ENCODE measurements around the gene UPK2.

Gene UPK2

GRCh38 chr11:118914178-118914918, 41.8 kb upstream of the UPK2 start:
- no peak for TF ChIP-seq CTCF (IDR thresholded peaks at IDR 0.05; ENCODE audit: low read depth, low read length)

DNA sequence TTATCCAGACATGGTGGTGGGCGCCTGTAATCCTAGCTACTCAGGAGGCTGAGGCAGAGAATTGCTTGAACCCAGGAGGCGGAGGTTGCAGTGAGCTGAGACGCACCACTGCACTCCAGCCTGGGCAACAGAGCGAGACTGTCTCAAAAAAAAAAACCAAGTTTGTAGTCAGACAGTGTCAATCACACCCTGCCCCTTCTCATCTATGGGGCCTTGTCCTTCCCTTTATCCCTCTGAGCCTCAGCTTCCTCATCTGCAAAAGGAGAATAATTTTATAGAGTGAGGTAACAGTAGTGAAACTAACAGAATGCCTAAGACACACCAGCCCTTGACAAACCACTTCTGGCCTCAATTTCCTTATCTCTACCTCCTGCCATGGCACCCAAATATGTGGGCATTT, 41.1 kb upstream of the UPK2 start:
- H3K4me3 ChIP-seq (ENCODE audit: low read depth, low read length): no peak overlapping the region
- no peaks in the 10 kb centered on the region for H3K9me3 ChIP-seq (ENCODE audit: severe bottlenecking)
- no peaks in the 10 kb centered on the region for H3K27me3 ChIP-seq (ENCODE audit: insufficient read depth, low read depth, severe bottlenecking)
- no peak for TF ChIP-seq CTCF (IDR thresholded peaks at IDR 0.05; ENCODE audit: low read depth, low read length)
- H3K36me3 ChIP-seq: no peaks in the 10 kb centered on the region
- DNase-seq: no peak
- H3K27ac ChIP-seq: peak overlapping the region; percentile 44; the same call in 1 of the 2 replicates

More at GRCh38 chr11:118914178-118914918, 41.8 kb upstream of the UPK2 start:
- Histone ChIP-seq H3K4me3 (ENCODE audit: low read depth, low read length) (no peak overlapping the region), H3K27me3 (ENCODE audit: insufficient read depth, low read depth, severe bottlenecking) (no peaks in the 10 kb centered on the region), H3K9me3 (ENCODE audit: severe bottlenecking) (no peaks in the 10 kb centered on the region), H3K36me3 (no peaks in the 10 kb centered on the region), H3K27ac (no peak overlapping the region)
- DNase-seq: no peak

DNA sequence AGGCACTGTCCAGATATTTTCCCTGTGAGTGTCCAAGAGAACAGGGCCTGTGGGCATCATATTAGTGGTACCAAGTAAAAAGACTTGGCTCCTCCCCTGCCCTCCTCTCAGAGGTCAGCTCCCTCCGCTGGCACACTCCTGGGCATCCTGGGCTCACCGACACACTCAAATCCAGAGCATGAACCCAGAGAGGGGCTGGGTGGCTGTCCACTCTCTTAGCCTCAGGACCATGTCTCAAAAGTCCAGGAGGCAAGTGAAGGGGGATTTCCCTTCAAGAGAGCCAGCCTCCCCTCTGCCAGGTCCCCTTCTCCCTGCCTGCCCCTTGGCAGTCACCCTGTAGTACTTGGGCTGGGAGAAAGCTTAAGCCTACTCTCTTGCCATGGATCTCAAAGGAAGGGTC, 40.7 kb upstream of the UPK2 start:
- Histone ChIP-seq H3K9me3 (ENCODE audit: severe bottlenecking) (no peaks in the 10 kb centered on the region), H3K36me3 (no peaks in the 10 kb centered on the region), H3K4me3 (ENCODE audit: low read depth, low read length) (no peak overlapping the region), H3K27me3 (ENCODE audit: insufficient read depth, low read depth, severe bottlenecking) (no peaks in the 10 kb centered on the region), H3K27ac (peak overlapping the region; percentile 44)
- TF ChIP-seq CTCF (IDR thresholded peaks at IDR 0.05; ENCODE audit: low read depth, low read length): no peak
- DNase-seq: no peak

GRCh38 chr11:118915941-118916841, 39.9 kb upstream of the UPK2 start:
- Histone ChIP-seq H3K27ac (peak overlapping the region; percentile 44), H3K27me3 (ENCODE audit: insufficient read depth, low read depth, severe bottlenecking) (no peaks in the 10 kb centered on the region), H3K4me3 (ENCODE audit: low read depth, low read length) (no peak overlapping the region), H3K36me3 (no peaks in the 10 kb centered on the region), H3K9me3 (ENCODE audit: severe bottlenecking) (no peaks in the 10 kb centered on the region)
- DNase-seq: no peak
- TF ChIP-seq CTCF (IDR thresholded peaks at IDR 0.05; ENCODE audit: low read depth, low read length): no peak

DNA sequence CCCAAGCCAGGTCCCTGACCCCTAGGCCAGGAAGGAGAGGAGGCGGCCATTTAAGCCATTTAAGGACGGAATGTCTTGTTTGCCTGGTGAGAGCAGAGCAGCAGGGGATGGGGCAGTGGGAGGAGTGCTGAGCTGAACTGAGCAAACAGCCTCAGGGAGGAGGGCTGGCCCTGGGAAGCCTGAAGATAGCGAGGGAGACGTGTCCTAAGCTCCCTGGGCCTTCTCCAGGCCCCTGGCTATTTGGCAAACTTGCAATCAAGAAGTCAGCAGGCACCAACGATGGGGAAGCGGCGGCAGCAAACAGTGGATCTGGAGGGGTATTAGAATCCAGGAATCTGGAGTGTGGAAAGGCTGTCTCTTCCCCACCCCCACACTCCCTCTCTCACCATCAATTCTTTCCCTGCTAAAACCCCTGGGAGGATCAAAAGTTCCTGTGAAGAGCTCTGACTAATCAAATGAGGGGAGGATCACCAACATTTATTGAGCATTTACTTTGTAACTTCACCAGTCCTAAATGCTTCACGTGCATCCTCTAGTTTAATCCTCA, 39.2 kb upstream of the UPK2 start:
- no peaks in the 10 kb centered on the region for H3K36me3 ChIP-seq
- no peak for TF ChIP-seq CTCF (IDR thresholded peaks at IDR 0.05; ENCODE audit: low read depth, low read length)
- no peaks in the 10 kb centered on the region for H3K9me3 ChIP-seq (ENCODE audit: severe bottlenecking)
- H3K27ac ChIP-seq: peak overlapping the region; percentile 19
- H3K4me3 ChIP-seq (ENCODE audit: low read depth, low read length): no peak overlapping the region
- no peaks in the 10 kb centered on the region for H3K27me3 ChIP-seq (ENCODE audit: insufficient read depth, low read depth, severe bottlenecking)
- DNase-seq: no peak

Measured in WERI-Rb-1 (cell line).